GM18951 (cell line): Measurements from ENCODE around the gene PCAT7.
"Not testable (repeated sequence)": the region's sequence is repeated elsewhere in the genome, so short reads cannot be mapped to it uniquely, and the experiment has no call there.

Source experiments
- POLR2A ChIP-seq: IDR thresholded peaks from 4 replicates; pipeline ENCODE4 v1.6.1; 2011; ENCODE audit warnings: mild to moderate bottlenecking; ENCODE audit not compliant: insufficient read length, insufficient read depth; ENCODE audit errors: extremely low read depth
- in situ Hi-C: fragments of 300-500 bp; cut with MboI; formaldehyde crosslinking; loops from one replicate; pipeline ENCODE4 v1.12.0; 2022; ENCODE audit warnings: low sequenced_read_pairs, mixed read lengths, inconsistent platforms; ENCODE audit not compliant: unreplicated experiment

The PCAT7 gene

GRCh38 chr9:94534901-94535300 lies 20.0 kb upstream of the PCAT7 start:
- in situ Hi-C loops, result no loop called here
- TF ChIP-seq POLR2A, result no peak

GRCh38 chr9:94538908-94539307 lies 16.0 kb upstream of the PCAT7 start:
- in situ Hi-C loops, result no loop called here
- no peak for TF ChIP-seq POLR2A

- in situ Hi-C loops, result not testable (repeated sequence)
Observed at GRCh38 chr9:94544335-94544734, 10.5 kb upstream of the PCAT7 start.

- in situ Hi-C loops, result no loop called here
- no peak for TF ChIP-seq POLR2A
Observed at GRCh38 chr9:94545940-94546339, 8.9 kb upstream of the PCAT7 start.

- in situ Hi-C loops, result no loop called here
- no peak for TF ChIP-seq POLR2A
Observed at GRCh38 chr9:94553029-94553938, 1.6 kb upstream of the PCAT7 start.

GRCh38 chr9:94554078-94554438 lies 825 bp upstream of the PCAT7 start:
- TF ChIP-seq POLR2A, result no peak
- in situ Hi-C loops, result no loop called here

GRCh38 chr9:94557376-94557775 lies 2.5 kb downstream of the PCAT7 start:
- in situ Hi-C loops, result no loop called here

GRCh38 chr9:94560237-94560636 lies 5.4 kb downstream of the PCAT7 start:
- in situ Hi-C loops, result no loop called here

More at GRCh38 chr9:94557376-94557775, 2.5 kb downstream of the PCAT7 start:
- no peak for TF ChIP-seq POLR2A

GRCh38 chr9:94563548-94563947 lies 8.7 kb downstream of the PCAT7 start:
- in situ Hi-C loops, result no loop called here

More at GRCh38 chr9:94560237-94560636, 5.4 kb downstream of the PCAT7 start:
- no peak for TF ChIP-seq POLR2A

GRCh38 chr9:94564279-94564678 lies 9.4 kb downstream of the PCAT7 start:
- in situ Hi-C loops, result not testable (repeated sequence)

More at GRCh38 chr9:94563548-94563947, 8.7 kb downstream of the PCAT7 start:
- no peak for TF ChIP-seq POLR2A

- in situ Hi-C loops, result no loop called here
- no peak for TF ChIP-seq POLR2A
Observed at GRCh38 chr9:94566550-94566949, 11.7 kb downstream of the PCAT7 start.

- TF ChIP-seq POLR2A, result no peak
- in situ Hi-C loops, result no loop called here
Observed at GRCh38 chr9:94567271-94567670, 12.4 kb downstream of the PCAT7 start.

- in situ Hi-C loops, result no loop called here
- TF ChIP-seq POLR2A, result no peak
Observed at GRCh38 chr9:94568250-94568889, 13.5 kb downstream of the PCAT7 start.
